OCI-LY7 (cell line): ENCODE measurements around the gene GRIN3B. TPM values are rescaled to one million over a fixed set of nuclear protein-coding genes. Genes with fewer than 3 reads are reported as not detected.
A peak's percentile ranks its signal among the peaks of the same experiment; 100 is the strongest.

Experiments used
- BruUV-seq: library from RNA; stranded (reverse); fragments of 400-500 nt; replicated peaks from 2 replicates; lab custom pipeline; 2021; lab: Mats Ljungman, UMichigan
- CTCF ChIA-PET: fragments of 300-600 bp; sonication (Branson Sonifier 250); formaldehyde crosslinking; loops from one replicate; lab custom pipeline; 2022; ENCODE audit warnings: antibody characterized with exemption; ENCODE audit not compliant: unreplicated experiment; lab: Charles Lee
- POLR2A ChIA-PET: fragments of 300-600 bp; sonication (Branson Sonifier 250); formaldehyde crosslinking; loops from one replicate; lab custom pipeline; 2022; ENCODE audit warnings: antibody characterized with exemption; lab: Charles Lee
- DNase-seq: peaks from one replicate; pipeline ENCODE4 v3.0.0-alpha.2; 2015; ENCODE audit warnings: low spot score
- H2AFZ ChIP-seq: fragments of 200-600 bp; sonication (generic), shearing (Covaris generic); 2 replicates; pipeline ENCODE4 v1.6.1; 2014; ENCODE audit warnings: mild to moderate bottlenecking, antibody characterized with exemption, low read length, moderate library complexity
- H3K27ac ChIP-seq: fragments of 200-600 bp; sonication (generic); 2 replicates; pipeline ENCODE4 v1.5.1; 2014; ENCODE audit warnings: mixed run types, low read depth, mild to moderate bottlenecking, moderate library complexity, low read length, inconsistent platforms; ENCODE audit not compliant: poor library complexity, severe bottlenecking
- H3K36me3 ChIP-seq: fragments of 200-600 bp; sonication (generic); 2 replicates; pipeline ENCODE4 v1.6.1; 2014; ENCODE audit warnings: mild to moderate bottlenecking, antibody characterized with exemption, low read length, moderate library complexity, mixed read lengths; ENCODE audit not compliant: insufficient read depth
- H3K4me1 ChIP-seq: fragments of 200-600 bp; sonication (generic); 2 replicates; pipeline ENCODE4 v1.5.1; 2014; ENCODE audit warnings: mild to moderate bottlenecking, low read length; ENCODE audit not compliant: insufficient read depth, poor library complexity, severe bottlenecking
- H3K4me2 ChIP-seq: fragments of 200-600 bp; sonication (generic); 2 replicates; pipeline ENCODE4 v1.6.1; 2014; ENCODE audit warnings: mild to moderate bottlenecking, low read length
- H3K4me3 ChIP-seq: fragments of 200-600 bp; sonication (generic); 2 replicates; pipeline ENCODE4 v1.5.1; 2014; ENCODE audit warnings: mild to moderate bottlenecking, low read depth, low read length; ENCODE audit not compliant: poor library complexity, severe bottlenecking
- H3K79me2 ChIP-seq: fragments of 200-600 bp; sonication (generic); 2 replicates; pipeline ENCODE4 v1.6.1; 2016; ENCODE audit warnings: low read depth, mild to moderate bottlenecking, low read length, moderate library complexity, mixed read lengths; ENCODE audit not compliant: insufficient read depth
- H3K9me2 ChIP-seq: fragments of 200-600 bp; sonication (generic); 2 replicates; pipeline ENCODE4 v1.6.1; 2016; ENCODE audit warnings: mild to moderate bottlenecking, low read length, mixed read lengths; ENCODE audit not compliant: insufficient read depth
- H3K9me3 ChIP-seq: fragments of 200-600 bp; sonication (generic); 2 replicates; pipeline ENCODE4 v1.6.1; 2014; ENCODE audit warnings: mild to moderate bottlenecking, mixed run types, low read length, mixed read lengths
- H4K20me1 ChIP-seq: fragments of 200-600 bp; sonication (generic); 2 replicates; pipeline ENCODE4 v1.6.1; 2014; ENCODE audit warnings: mild to moderate bottlenecking, antibody characterized with exemption, low read length, moderate library complexity, mixed read lengths; ENCODE audit not compliant: insufficient read depth
- EZH2phosphoT487 ChIP-seq: fragments of 200-600 bp; sonication (generic); IDR thresholded peaks from 2 replicates; pipeline ENCODE4 v1.6.1; 2018; ENCODE audit warnings: low read depth, borderline replicate concordance, mild to moderate bottlenecking, mixed run types, antibody characterized with exemption, low read length, moderate library complexity, mixed read lengths
- intact Hi-C: fragments of 100-400 bp; cut with micrococcal nuclease; formaldehyde crosslinking; loops from one replicate; pipeline ENCODE4 v1.10.0; 2022; ENCODE audit not compliant: unreplicated experiment
- small RNA-seq: library from RNA; depleted of rRNA; stranded (forward); fragments of <200 nt; gene quantifications from one replicate; pipeline ENCODE3, GENCODE V24; 2014
- total RNA-seq, 2 experiments: library from RNA; depleted of rRNA in 1 of 2; stranded (reverse); fragments of >200 nt in 1 of 2; shearing (Covaris generic) in 1 of 2; gene quantifications; 2 replicates each; pipeline ENCODE4 v1.2.3, GENCODE V29; 2014 to 2022
- TF ChIP-seq, protein P1 (sequence below): fragments of 200-600 bp; sonication (generic); conservative IDR thresholded peaks from 2 replicates; pipeline ENCODE4 v1.5.1; 2014; ENCODE audit warnings: mild to moderate bottlenecking, antibody characterized with exemption, low read length, moderate library complexity, mixed read lengths

The GRIN3B gene
- total RNA-seq, 2 experiments from 2014 or later, result not detected

DNA sequence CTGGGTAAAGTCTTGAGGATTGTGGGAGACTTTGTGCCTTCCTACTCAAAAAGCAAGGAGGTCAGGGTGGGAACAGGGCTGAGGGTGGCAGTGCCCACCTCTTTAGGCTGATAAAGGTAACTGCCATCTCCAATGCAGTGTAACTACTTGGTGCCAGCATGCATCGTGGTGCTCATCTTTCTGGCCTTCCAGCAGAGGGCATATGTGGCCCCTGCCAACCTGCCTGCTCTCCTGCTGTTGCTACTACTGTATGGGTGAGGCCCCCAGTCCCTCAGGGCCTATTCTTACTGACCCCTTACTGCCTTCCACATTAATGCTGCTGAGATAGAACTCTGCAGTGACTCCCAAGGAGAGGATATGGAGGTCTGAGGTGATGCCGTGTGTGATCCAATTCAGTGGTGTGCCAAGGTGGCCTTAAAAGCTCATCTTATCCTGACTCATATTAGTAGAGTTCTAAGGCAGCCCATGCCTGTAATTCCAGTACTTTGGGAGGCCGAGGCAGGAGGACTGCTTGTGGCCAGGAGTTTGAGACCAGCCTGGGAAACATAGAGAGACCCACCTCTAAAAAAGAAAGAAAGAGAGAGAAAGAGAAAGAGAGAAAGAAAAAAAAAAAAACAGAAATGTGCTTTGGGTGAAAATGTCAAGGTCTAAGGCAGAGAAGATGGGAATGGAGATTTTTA, 57.1 kb downstream of the GRIN3B start:
- Histone ChIP-seq H3K79me2 (no peaks in the 10 kb centered on the region), H3K4me3 (no peak overlapping the region), H3K4me1 (peaks cover 21% of the 10 kb centered on the region), H3K36me3 (peaks cover 18% of the 10 kb centered on the region; the same call in 1 of the 2 replicates), H3K9me3 (no peaks in the 10 kb centered on the region), H4K20me1 (no peaks in the 10 kb centered on the region), H3K4me2 (no peak overlapping the region), H3K9me2 (no peaks in the 10 kb centered on the region), H2AFZ (no peak overlapping the region), H3K27ac (peak overlapping the region; percentile 41)
- ChIA-PET POLR2A (interaction anchor here (0.7 to 1.2 kb wide), 2 partner anchors 33 to 187 kb away, joined by 3 read pairs; no protein-coding TSS in a partner anchor), CTCF (no interaction called here)
- no TSS peak for BruUV-seq
- intact Hi-C loops, result loop anchor here (5.0 kb wide), 1 partner anchor 135 kb away; no protein-coding TSS in a partner anchor
- TF ChIP-seq, protein P1, sequence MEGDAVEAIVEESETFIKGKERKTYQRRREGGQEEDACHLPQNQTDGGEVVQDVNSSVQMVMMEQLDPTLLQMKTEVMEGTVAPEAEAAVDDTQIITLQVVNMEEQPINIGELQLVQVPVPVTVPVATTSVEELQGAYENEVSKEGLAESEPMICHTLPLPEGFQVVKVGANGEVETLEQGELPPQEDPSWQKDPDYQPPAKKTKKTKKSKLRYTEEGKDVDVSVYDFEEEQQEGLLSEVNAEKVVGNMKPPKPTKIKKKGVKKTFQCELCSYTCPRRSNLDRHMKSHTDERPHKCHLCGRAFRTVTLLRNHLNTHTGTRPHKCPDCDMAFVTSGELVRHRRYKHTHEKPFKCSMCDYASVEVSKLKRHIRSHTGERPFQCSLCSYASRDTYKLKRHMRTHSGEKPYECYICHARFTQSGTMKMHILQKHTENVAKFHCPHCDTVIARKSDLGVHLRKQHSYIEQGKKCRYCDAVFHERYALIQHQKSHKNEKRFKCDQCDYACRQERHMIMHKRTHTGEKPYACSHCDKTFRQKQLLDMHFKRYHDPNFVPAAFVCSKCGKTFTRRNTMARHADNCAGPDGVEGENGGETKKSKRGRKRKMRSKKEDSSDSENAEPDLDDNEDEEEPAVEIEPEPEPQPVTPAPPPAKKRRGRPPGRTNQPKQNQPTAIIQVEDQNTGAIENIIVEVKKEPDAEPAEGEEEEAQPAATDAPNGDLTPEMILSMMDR, result peak; percentile 75
- TF ChIP-seq EZH2phosphoT487, result no peak
- DNase-seq, result peak; percentile 70

DNA sequence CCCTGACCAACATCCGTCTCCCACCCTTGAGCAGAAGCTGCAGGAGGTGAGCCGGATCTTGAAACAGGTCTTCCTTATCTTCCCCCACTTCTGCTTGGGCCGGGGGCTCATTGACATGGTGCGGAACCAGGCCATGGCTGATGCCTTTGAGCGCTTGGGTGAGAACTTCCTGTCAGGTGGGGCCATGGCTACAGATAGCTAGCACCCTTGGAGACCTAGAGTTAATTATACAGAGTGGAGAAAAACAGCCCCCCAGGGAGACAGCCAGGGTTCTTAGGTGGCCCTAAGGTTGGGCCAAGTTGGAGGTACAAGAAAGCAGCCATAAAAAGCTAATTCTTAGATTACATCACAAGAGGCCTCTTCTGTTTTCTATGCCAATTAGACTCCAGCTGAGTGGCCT, 57.9 kb downstream of the GRIN3B start:
- Histone ChIP-seq H3K4me2 (peak overlapping the region; percentile 31), H3K4me3 (no peak overlapping the region), H3K27ac (peak overlapping the region; percentile 41), H2AFZ (no peak overlapping the region), H3K9me2 (no peaks in the 10 kb centered on the region), H3K9me3 (no peaks in the 10 kb centered on the region), H4K20me1 (no peaks in the 10 kb centered on the region), H3K79me2 (no peaks in the 10 kb centered on the region), H3K36me3 (peaks cover 18% of the 10 kb centered on the region; the same call in 1 of the 2 replicates), H3K4me1 (peaks cover 21% of the 10 kb centered on the region)
- BruUV-seq, result no TSS peak
- intact Hi-C loops, result loop anchor here (5.0 kb wide), 1 partner anchor 134 kb away; no protein-coding TSS in a partner anchor
- CTCF ChIA-PET, result no interaction called here
- TF ChIP-seq, protein P1, result no peak
- no peak for TF ChIP-seq EZH2phosphoT487
- POLR2A ChIA-PET, result interaction anchor here (0.6 to 1.2 kb wide), 2 partner anchors 18 to 187 kb away, joined by 3 read pairs; no protein-coding TSS in a partner anchor
- DNase-seq, result peak; percentile 57

Small RNA genes within 50 kb of the gene (small RNA-seq; reads per million reads assigned to genes)
- gene RNU6-2, result not detected

Other genes starting within 250 kb of the GRIN3B start
- gene MISP, start 249.3 kb upstream of the GRIN3B start, total RNA-seq (2014; rRNA removed; shearing (Covaris generic)), result not detected in 2 replicates
- 0.23 TPM in 1 of 2 replicates, not detected in the other for gene MISP, start 249.3 kb upstream of the GRIN3B start, total RNA-seq (2022)
- gene PTBP1, start 203.0 kb upstream of the GRIN3B start, total RNA-seq (2014; rRNA removed; shearing (Covaris generic)), result 284 and 315 TPM in 2 replicates
- gene PTBP1, start 203.0 kb upstream of the GRIN3B start, total RNA-seq (2022), result 468 and 479 TPM in 2 replicates
- gene PLPPR3, start 178.5 kb upstream of the GRIN3B start, total RNA-seq (2014; rRNA removed; shearing (Covaris generic)), result not detected in 2 replicates
- not detected in 2 replicates for gene PLPPR3, start 178.5 kb upstream of the GRIN3B start, total RNA-seq (2022)
- not detected in 2 replicates for gene AZU1, start 172.6 kb upstream of the GRIN3B start, total RNA-seq (2014; rRNA removed; shearing (Covaris generic))
- not detected in 2 replicates for gene AZU1, start 172.6 kb upstream of the GRIN3B start, total RNA-seq (2022)
- gene PRTN3, start 159.4 kb upstream of the GRIN3B start, total RNA-seq (2014; rRNA removed; shearing (Covaris generic)), result not detected in 2 replicates
- gene PRTN3, start 159.4 kb upstream of the GRIN3B start, total RNA-seq (2022), result not detected in 2 replicates
- gene ELANE, start 148.1 kb upstream of the GRIN3B start, total RNA-seq (2014; rRNA removed; shearing (Covaris generic)), result not detected in 2 replicates
- not detected in 2 replicates for gene ELANE, start 148.1 kb upstream of the GRIN3B start, total RNA-seq (2022)
- gene CFD, start 140.8 kb upstream of the GRIN3B start, total RNA-seq (2014; rRNA removed; shearing (Covaris generic)), result 0.35 TPM in 1 of 2 replicates, not detected in the other
- gene CFD, start 140.8 kb upstream of the GRIN3B start, total RNA-seq (2022), result not detected in 2 replicates
- 12.9 and 19.1 TPM in 2 replicates for gene MED16, start 107.2 kb upstream of the GRIN3B start, total RNA-seq (2014; rRNA removed; shearing (Covaris generic))
- gene MED16, start 107.2 kb upstream of the GRIN3B start, total RNA-seq (2022), result 54.3 and 61.4 TPM in 2 replicates
- gene RNU6-9, start 106.9 kb upstream of the GRIN3B start, total RNA-seq (2014; rRNA removed; shearing (Covaris generic)), result not detected in 2 replicates
- not detected in 2 replicates for gene RNU6-9, start 106.9 kb upstream of the GRIN3B start, total RNA-seq (2022)
- 39.5 and 43.5 TPM in 2 replicates for gene R3HDM4, start 87.2 kb upstream of the GRIN3B start, total RNA-seq (2014; rRNA removed; shearing (Covaris generic))
- gene R3HDM4, start 87.2 kb upstream of the GRIN3B start, total RNA-seq (2022), result 64.9 and 75.2 TPM in 2 replicates
- gene KISS1R, start 83.1 kb upstream of the GRIN3B start, total RNA-seq (2014; rRNA removed; shearing (Covaris generic)), result not detected in 2 replicates
- gene KISS1R, start 83.1 kb upstream of the GRIN3B start, total RNA-seq (2022), result not detected in 2 replicates
- gene ARID3A, start 74.4 kb upstream of the GRIN3B start, total RNA-seq (2014; rRNA removed; shearing (Covaris generic)), result 7.9 and 9.9 TPM in 2 replicates
- 21.6 and 23.5 TPM in 2 replicates for gene ARID3A, start 74.4 kb upstream of the GRIN3B start, total RNA-seq (2022)
- 61.6 and 74.7 TPM in 2 replicates for gene WDR18, start 16.1 kb upstream of the GRIN3B start, total RNA-seq (2014; rRNA removed; shearing (Covaris generic))
- gene WDR18, start 16.1 kb upstream of the GRIN3B start, total RNA-seq (2022), result 38.4 and 51.4 TPM in 2 replicates
- 131 and 169 TPM in 2 replicates for gene TMEM259, start 20.7 kb downstream of the GRIN3B start, total RNA-seq (2014; rRNA removed; shearing (Covaris generic))
- gene TMEM259, start 20.7 kb downstream of the GRIN3B start, total RNA-seq (2022), result 195 and 204 TPM in 2 replicates
- gene RNU6-2, start 21.1 kb downstream of the GRIN3B start, total RNA-seq (2014; rRNA removed; shearing (Covaris generic)), result not detected in 2 replicates
- not detected in 2 replicates for gene RNU6-2, start 21.1 kb downstream of the GRIN3B start, total RNA-seq (2022)
- 51.5 and 73.7 TPM in 2 replicates for gene CNN2, start 26.2 kb downstream of the GRIN3B start, total RNA-seq (2014; rRNA removed; shearing (Covaris generic))
- 126 and 127 TPM in 2 replicates for gene CNN2, start 26.2 kb downstream of the GRIN3B start, total RNA-seq (2022)
- 22.5 and 43.3 TPM in 2 replicates for gene ABCA7, start 39.7 kb downstream of the GRIN3B start, total RNA-seq (2014; rRNA removed; shearing (Covaris generic))
- 66.6 and 74.4 TPM in 2 replicates for gene ABCA7, start 39.7 kb downstream of the GRIN3B start, total RNA-seq (2022)
- gene ARHGAP45, start 66.7 kb downstream of the GRIN3B start, total RNA-seq (2014; rRNA removed; shearing (Covaris generic)), result 132 and 135 TPM in 2 replicates
- 138 and 143 TPM in 2 replicates for gene ARHGAP45, start 66.7 kb downstream of the GRIN3B start, total RNA-seq (2022)
- gene POLR2E, start 95.0 kb downstream of the GRIN3B start, total RNA-seq (2014; rRNA removed; shearing (Covaris generic)), result 153 and 165 TPM in 2 replicates
- 160 and 193 TPM in 2 replicates for gene POLR2E, start 95.0 kb downstream of the GRIN3B start, total RNA-seq (2022)
- 184 and 203 TPM in 2 replicates for gene GPX4, start 103.6 kb downstream of the GRIN3B start, total RNA-seq (2014; rRNA removed; shearing (Covaris generic))
- 148 and 156 TPM in 2 replicates for gene GPX4, start 103.6 kb downstream of the GRIN3B start, total RNA-seq (2022)
- 17.6 and 26.6 TPM in 2 replicates for gene SBNO2, start 173.8 kb downstream of the GRIN3B start, total RNA-seq (2014; rRNA removed; shearing (Covaris generic))
- gene SBNO2, start 173.8 kb downstream of the GRIN3B start, total RNA-seq (2022), result 43.3 and 48.8 TPM in 2 replicates
- 68.7 and 78.4 TPM in 2 replicates for gene STK11, start 205.4 kb downstream of the GRIN3B start, total RNA-seq (2014; rRNA removed; shearing (Covaris generic))
- gene STK11, start 205.4 kb downstream of the GRIN3B start, total RNA-seq (2022), result 76.5 and 82.2 TPM in 2 replicates
- gene CBARP, start 237.6 kb downstream of the GRIN3B start, total RNA-seq (2014; rRNA removed; shearing (Covaris generic)), result 0.09 and 0.33 TPM in 2 replicates
- 0.13 and 0.18 TPM in 2 replicates for gene CBARP, start 237.6 kb downstream of the GRIN3B start, total RNA-seq (2022)
- 51.8 and 82.1 TPM in 2 replicates for gene ATP5F1D, start 241.3 kb downstream of the GRIN3B start, total RNA-seq (2014; rRNA removed; shearing (Covaris generic))
- 207 and 266 TPM in 2 replicates for gene ATP5F1D, start 241.3 kb downstream of the GRIN3B start, total RNA-seq (2022)
- 11.7 and 20.3 TPM in 2 replicates for gene MIDN, start 248.2 kb downstream of the GRIN3B start, total RNA-seq (2014; rRNA removed; shearing (Covaris generic))
- gene MIDN, start 248.2 kb downstream of the GRIN3B start, total RNA-seq (2022), result 70.9 and 75.8 TPM in 2 replicates